HEK293 (cell line): Measurements from ENCODE around the gene HRK.

Experiments
- BCL11B ChIP-seq: fragments of 450-650 bp; formaldehyde crosslinking; IDR thresholded peaks from 2 replicates; pipeline ENCODE4 v1.5.1; 2016; ENCODE audit warnings: low read depth, missing biosample characterization, missing genetic modification characterization
- CTCF ChIP-seq: fragments of 450-650 bp; formaldehyde crosslinking; IDR thresholded peaks from 2 replicates; pipeline ENCODE4 v1.5.1; 2016; ENCODE audit warnings: missing biosample characterization, missing genetic modification characterization
- PRDM1 ChIP-seq: fragments of 450-650 bp; formaldehyde crosslinking; IDR thresholded peaks from 2 replicates; pipeline ENCODE4; 2016; ENCODE audit warnings: missing biosample characterization, missing genetic modification characterization
- SP2 ChIP-seq: fragments of 450-650 bp; formaldehyde crosslinking; IDR thresholded peaks from 2 replicates; pipeline ENCODE4 v1.5.1; 2016; ENCODE audit warnings: missing biosample characterization, missing genetic modification characterization
- WT1 ChIP-seq: fragments of 450-650 bp; formaldehyde crosslinking; IDR thresholded peaks from 2 replicates; pipeline ENCODE4 v1.5.1; 2016; ENCODE audit warnings: missing biosample characterization, missing genetic modification characterization
- ZBTB11 ChIP-seq: fragments of 450-650 bp; formaldehyde crosslinking; conservative IDR thresholded peaks from 2 replicates; pipeline ENCODE4 v1.5.1; 2016; ENCODE audit warnings: low read depth, missing biosample characterization, missing genetic modification characterization
- ZFHX2 ChIP-seq: fragments of 450-650 bp; formaldehyde crosslinking; conservative IDR thresholded peaks from 2 replicates; pipeline ENCODE4 v1.5.1; 2016; ENCODE audit warnings: missing biosample characterization, missing genetic modification characterization
- ZFP37 ChIP-seq: fragments of 450-650 bp; formaldehyde crosslinking; IDR thresholded peaks from 2 replicates; pipeline ENCODE4 v1.5.1; 2016; ENCODE audit warnings: missing biosample characterization, missing genetic modification characterization
- ZIC2 ChIP-seq: fragments of 450-650 bp; formaldehyde crosslinking; IDR thresholded peaks from 2 replicates; pipeline ENCODE4 v1.5.1; 2016; ENCODE audit warnings: missing biosample characterization, missing genetic modification characterization
- ZNF148 ChIP-seq: fragments of 450-650 bp; formaldehyde crosslinking; IDR thresholded peaks from 2 replicates; pipeline ENCODE4 v1.5.0; 2017; ENCODE audit warnings: missing biosample characterization, missing genetic modification characterization, borderline replicate concordance
- ZNF174 ChIP-seq: fragments of 450-650 bp; formaldehyde crosslinking; IDR thresholded peaks from 2 replicates; pipeline ENCODE4 v1.5.0; 2017; ENCODE audit warnings: missing biosample characterization, mild to moderate bottlenecking, missing genetic modification characterization
- ZNF175 ChIP-seq: fragments of 450-650 bp; formaldehyde crosslinking; IDR thresholded peaks from 2 replicates; pipeline ENCODE4 v1.5.1; 2016; ENCODE audit warnings: missing biosample characterization, missing genetic modification characterization
- ZNF184 ChIP-seq: fragments of 450-650 bp; IDR thresholded peaks from 2 replicates; pipeline ENCODE4 v1.5.1; 2018; ENCODE audit warnings: missing biosample characterization, mild to moderate bottlenecking, missing genetic modification characterization
- ZNF23 ChIP-seq: fragments of 450-650 bp; formaldehyde crosslinking; IDR thresholded peaks from 2 replicates; pipeline ENCODE4 v1.5.1; 2016; ENCODE audit warnings: missing biosample characterization, missing genetic modification characterization, borderline replicate concordance
- ZNF248 ChIP-seq: fragments of 450-650 bp; formaldehyde crosslinking; IDR thresholded peaks from 2 replicates; pipeline ENCODE4 v1.5.1; 2017; ENCODE audit warnings: missing biosample characterization, missing genetic modification characterization
- ZNF354C ChIP-seq: fragments of 450-650 bp; formaldehyde crosslinking; IDR thresholded peaks from 2 replicates; pipeline ENCODE4 v1.5.1; 2016; ENCODE audit warnings: missing biosample characterization, missing genetic modification characterization, low read depth, borderline replicate concordance
- ZNF362 ChIP-seq: fragments of 450-650 bp; formaldehyde crosslinking; IDR thresholded peaks from 2 replicates; pipeline ENCODE4 v1.5.1; 2016; ENCODE audit warnings: missing biosample characterization, missing genetic modification characterization
- ZNF549 ChIP-seq: fragments of 450-650 bp; IDR thresholded peaks from 2 replicates; pipeline ENCODE4 v1.5.1; 2018; ENCODE audit warnings: missing biosample characterization, missing genetic modification characterization, mild to moderate bottlenecking, inconsistent platforms, moderate library complexity
- ZNF580 ChIP-seq: fragments of 450-650 bp; formaldehyde crosslinking; IDR thresholded peaks from 2 replicates; pipeline ENCODE4 v1.5.1; 2016; ENCODE audit warnings: missing biosample characterization, missing genetic modification characterization
- ZNF654 ChIP-seq: fragments of 450-650 bp; formaldehyde crosslinking; IDR thresholded peaks from 2 replicates; pipeline ENCODE4 v1.5.1; 2016; ENCODE audit warnings: low read depth, missing biosample characterization, missing genetic modification characterization
- ZNF658 ChIP-seq: fragments of 450-650 bp; formaldehyde crosslinking; IDR thresholded peaks from 2 replicates; pipeline ENCODE4; 2016; ENCODE audit warnings: missing biosample characterization, missing genetic modification characterization
- ZNF707 ChIP-seq: fragments of 450-650 bp; formaldehyde crosslinking; IDR thresholded peaks from 2 replicates; pipeline ENCODE4 v1.5.1; 2016; ENCODE audit warnings: missing biosample characterization, missing genetic modification characterization
- ZNF792 ChIP-seq: fragments of 450-650 bp; formaldehyde crosslinking; IDR thresholded peaks from 2 replicates; pipeline ENCODE4 v1.5.1; 2016; ENCODE audit warnings: missing biosample characterization, missing genetic modification characterization
- ZSCAN16 ChIP-seq: fragments of 450-650 bp; formaldehyde crosslinking; IDR thresholded peaks from 2 replicates; pipeline ENCODE4 v1.5.1; 2016; ENCODE audit warnings: missing biosample characterization, missing genetic modification characterization
- TF ChIP-seq, protein P1 (sequence below): fragments of 450-650 bp; formaldehyde crosslinking; IDR thresholded peaks from 2 replicates; pipeline ENCODE4; 2016; ENCODE audit warnings: missing biosample characterization, missing genetic modification characterization
- TF ChIP-seq, protein P2 (sequence below): fragments of 450-650 bp; formaldehyde crosslinking; IDR thresholded peaks from 2 replicates; pipeline ENCODE4 v1.5.1; 2016; ENCODE audit warnings: missing biosample characterization, missing genetic modification characterization

The HRK gene

DNA sequence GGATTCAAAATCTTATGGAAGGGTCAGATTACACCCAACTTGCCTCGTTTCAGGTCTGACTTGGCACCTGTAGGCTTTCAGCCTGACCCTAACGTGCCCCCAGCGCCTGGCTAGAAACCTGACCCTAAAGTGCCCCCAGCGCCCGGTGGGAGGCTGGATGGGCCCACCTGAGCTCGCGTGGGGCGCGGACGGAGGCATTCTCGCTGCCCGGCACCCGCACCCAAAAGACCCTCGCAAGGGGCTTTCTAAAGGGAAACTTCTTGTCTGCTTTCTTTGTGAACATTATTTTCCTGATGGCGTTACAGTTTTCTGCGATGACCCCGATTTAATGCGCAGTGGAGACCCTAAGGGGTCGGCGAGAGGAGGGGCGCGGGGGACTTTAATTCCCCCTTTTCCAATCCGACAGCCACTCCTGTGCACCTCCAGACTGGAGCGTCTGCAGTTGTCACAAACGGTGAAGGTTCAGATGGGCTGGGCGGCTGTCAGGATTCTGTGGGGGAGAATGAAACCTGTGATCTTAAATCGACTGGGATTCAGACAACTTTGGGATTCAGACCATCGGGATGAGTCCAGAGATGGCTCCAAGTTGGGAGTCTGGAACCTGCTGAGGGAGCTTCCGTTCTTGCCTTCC is 751 bp upstream of the HRK start (continued):
- TF ChIP-seq, protein P1, sequence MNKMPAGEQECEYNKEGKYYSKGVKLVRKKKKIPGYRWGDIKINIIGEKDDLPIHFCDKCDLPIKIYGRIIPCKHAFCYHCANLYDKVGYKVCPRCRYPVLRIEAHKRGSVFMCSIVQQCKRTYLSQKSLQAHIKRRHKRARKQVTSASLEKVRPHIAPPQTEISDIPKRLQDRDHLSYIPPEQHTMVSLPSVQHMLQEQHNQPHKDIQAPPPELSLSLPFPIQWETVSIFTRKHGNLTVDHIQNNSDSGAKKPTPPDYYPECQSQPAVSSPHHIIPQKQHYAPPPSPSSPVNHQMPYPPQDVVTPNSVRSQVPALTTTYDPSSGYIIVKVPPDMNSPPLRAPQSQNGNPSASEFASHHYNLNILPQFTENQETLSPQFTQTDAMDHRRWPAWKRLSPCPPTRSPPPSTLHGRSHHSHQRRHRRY (tag by site-specific recombination) = no peak
- TF ChIP-seq ZNF184 = no peak
- TF ChIP-seq, protein P2, sequence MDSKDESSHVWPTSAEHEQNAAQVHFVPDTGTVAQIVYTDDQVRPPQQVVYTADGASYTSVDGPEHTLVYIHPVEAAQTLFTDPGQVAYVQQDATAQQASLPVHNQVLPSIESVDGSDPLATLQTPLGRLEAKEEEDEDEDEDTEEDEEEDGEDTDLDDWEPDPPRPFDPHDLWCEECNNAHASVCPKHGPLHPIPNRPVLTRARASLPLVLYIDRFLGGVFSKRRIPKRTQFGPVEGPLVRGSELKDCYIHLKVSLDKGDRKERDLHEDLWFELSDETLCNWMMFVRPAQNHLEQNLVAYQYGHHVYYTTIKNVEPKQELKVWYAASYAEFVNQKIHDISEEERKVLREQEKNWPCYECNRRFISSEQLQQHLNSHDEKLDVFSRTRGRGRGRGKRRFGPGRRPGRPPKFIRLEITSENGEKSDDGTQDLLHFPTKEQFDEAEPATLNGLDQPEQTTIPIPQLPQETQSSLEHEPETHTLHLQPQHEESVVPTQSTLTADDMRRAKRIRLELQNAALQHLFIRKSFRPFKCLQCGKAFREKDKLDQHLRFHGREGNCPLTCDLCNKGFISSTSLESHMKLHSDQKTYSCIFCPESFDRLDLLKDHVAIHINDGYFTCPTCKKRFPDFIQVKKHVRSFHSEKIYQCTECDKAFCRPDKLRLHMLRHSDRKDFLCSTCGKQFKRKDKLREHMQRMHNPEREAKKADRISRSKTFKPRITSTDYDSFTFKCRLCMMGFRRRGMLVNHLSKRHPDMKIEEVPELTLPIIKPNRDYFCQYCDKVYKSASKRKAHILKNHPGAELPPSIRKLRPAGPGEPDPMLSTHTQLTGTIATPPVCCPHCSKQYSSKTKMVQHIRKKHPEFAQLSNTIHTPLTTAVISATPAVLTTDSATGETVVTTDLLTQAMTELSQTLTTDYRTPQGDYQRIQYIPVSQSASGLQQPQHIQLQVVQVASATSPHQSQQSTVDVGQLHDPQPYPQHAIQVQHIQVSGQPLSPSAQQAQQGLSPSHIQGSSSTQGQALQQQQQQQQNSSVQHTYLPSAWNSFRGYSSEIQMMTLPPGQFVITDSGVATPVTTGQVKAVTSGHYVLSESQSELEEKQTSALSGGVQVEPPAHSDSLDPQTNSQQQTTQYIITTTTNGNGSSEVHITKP (tag by site-specific recombination) = no peak
- TF ChIP-seq ZNF362 (tag by site-specific recombination) = no peak
- TF ChIP-seq ZNF148 = no peak
- no peak for TF ChIP-seq WT1 (tag by site-specific recombination)
- no peak for TF ChIP-seq ZNF707 (tag by site-specific recombination)
- no peak for TF ChIP-seq ZIC2 (tag by site-specific recombination)
- TF ChIP-seq ZFHX2 (tag by site-specific recombination) = peak; percentile 45; the same call in 1 of the 2 replicates
- no peak for TF ChIP-seq ZNF792 (tag by site-specific recombination)
- no peak for TF ChIP-seq SP2 (tag by site-specific recombination)
- no peak for TF ChIP-seq BCL11B
- TF ChIP-seq ZNF654 (tag by site-specific recombination) = no peak
- TF ChIP-seq ZNF580 (tag by site-specific recombination) = no peak
- TF ChIP-seq ZNF354C (tag by site-specific recombination) = no peak
- TF ChIP-seq CTCF (tag by site-specific recombination) = no peak
- TF ChIP-seq ZNF175 = no peak
- TF ChIP-seq ZSCAN16 (tag by site-specific recombination) = no peak
- no peak for TF ChIP-seq ZFP37
- TF ChIP-seq ZNF549 (tag by site-specific recombination) = no peak
- TF ChIP-seq ZBTB11 (tag by site-specific recombination) = no peak
- no peak for TF ChIP-seq ZNF23 (tag by site-specific recombination)
- no peak for TF ChIP-seq ZNF658 (tag by site-specific recombination)
- TF ChIP-seq PRDM1 (tag by site-specific recombination) = no peak
- TF ChIP-seq ZNF174 = no peak
- TF ChIP-seq ZNF248 (tag by site-specific recombination) = no peak
